GM23248 (cell line): ENCODE data around the gene RTN4RL2. TPM values are rescaled to one million over a fixed set of nuclear protein-coding genes. Genes with fewer than 3 reads are reported as not detected.
A peak's percentile ranks its signal among the peaks of the same experiment; 100 is the strongest.

Experiments
- DNase-seq: peaks from one replicate; pipeline ENCODE4 v3.0.0-alpha.2; 2015
- H2AFZ ChIP-seq: fragments of 200-600 bp; sonication (generic); 2 replicates; pipeline ENCODE4 v1.6.1; 2016; ENCODE audit warnings: antibody characterized with exemption
- H3F3A ChIP-seq: fragments of 200-600 bp; sonication (generic); 2 replicates; pipeline ENCODE4 v1.6.1; 2016; ENCODE audit warnings: mild to moderate bottlenecking, antibody characterized with exemption, mixed run types; ENCODE audit not compliant: insufficient read depth
- H3K27ac ChIP-seq: fragments of 200-600 bp; sonication (generic); 2 replicates; pipeline ENCODE4 v1.5.1; 2016; ENCODE audit warnings: mild to moderate bottlenecking
- H3K27me3 ChIP-seq: fragments of 200-600 bp; sonication (generic); replicated peaks from 2 replicates; pipeline ENCODE4 v1.6.1; 2016; ENCODE audit warnings: mild to moderate bottlenecking; ENCODE audit not compliant: insufficient read depth
- H3K36me3 ChIP-seq: fragments of 200-600 bp; sonication (generic); 2 replicates; pipeline ENCODE4 v1.6.1; 2016; ENCODE audit warnings: low read depth, mild to moderate bottlenecking
- H3K4me1 ChIP-seq: fragments of 200-600 bp; sonication (generic); 2 replicates; pipeline ENCODE4 v1.6.1; 2016; ENCODE audit warnings: mild to moderate bottlenecking; ENCODE audit not compliant: insufficient read depth
- H3K4me2 ChIP-seq: fragments of 200-600 bp; sonication (generic); one replicate; pipeline ENCODE4 v1.6.1; 2016; ENCODE audit warnings: mild to moderate bottlenecking; ENCODE audit not compliant: unreplicated experiment
- H3K4me3 ChIP-seq: fragments of 200-600 bp; sonication (generic); 2 replicates; pipeline ENCODE4 v1.5.1; 2016; ENCODE audit warnings: mild to moderate bottlenecking
- H3K79me2 ChIP-seq: fragments of 200-600 bp; sonication (generic); 2 replicates; pipeline ENCODE4 v1.6.1; 2016; ENCODE audit warnings: mild to moderate bottlenecking; ENCODE audit not compliant: insufficient read depth
- H3K9ac ChIP-seq: fragments of 200-600 bp; sonication (generic); 2 replicates; pipeline ENCODE4 v1.6.1; 2016; ENCODE audit warnings: mild to moderate bottlenecking
- H3K9me2 ChIP-seq: fragments of 200-600 bp; sonication (generic); 2 replicates; pipeline ENCODE4 v1.6.1; 2016; ENCODE audit warnings: mixed run types, mild to moderate bottlenecking, moderate library complexity; ENCODE audit not compliant: insufficient read depth
- H3K9me3 ChIP-seq: fragments of 200-600 bp; sonication (generic); one replicate; pipeline ENCODE4 v1.6.1; 2017; ENCODE audit warnings: low read depth
- H4K20me1 ChIP-seq: fragments of 200-600 bp; sonication (generic); 2 replicates; pipeline ENCODE4 v1.6.0; 2016; ENCODE audit not compliant: insufficient read depth
- EZH2 ChIP-seq: fragments of 200-600 bp; sonication (generic); IDR thresholded peaks from 2 replicates; pipeline ENCODE4 v1.6.1; 2018; ENCODE audit warnings: antibody characterized with exemption, mild to moderate bottlenecking; ENCODE audit not compliant: insufficient read depth, poor library complexity, severe bottlenecking
- EZH2phosphoT487 ChIP-seq: fragments of 200-600 bp; sonication (generic); IDR thresholded peaks from 2 replicates; pipeline ENCODE4 v1.6.1; 2018; ENCODE audit warnings: antibody characterized with exemption, moderate library complexity, mild to moderate bottlenecking, low read depth; ENCODE audit not compliant: insufficient read depth
- WGBS, 2 experiments: methylation state at CpG; one replicate each; pipeline ENCODE4 v1.1.6; 2015 to 2017; ENCODE audit warnings: low lambda C conversion rate in 2 of 2, low coverage in 1 of 2; ENCODE audit errors: missing lambda C conversion rate in 2 of 2; 5-methylcytosine and 5-hydroxymethylcytosine counted together
- in situ Hi-C: fragments of 300-500 bp; cut with MboI; formaldehyde crosslinking; loops from 2 replicates; pipeline ENCODE4 v1.15.0; 2020
- polyA plus RNA-seq: library from polyadenylated mRNA; unstranded; fragments of >200 nt; fragmentation: Nextera tagmentation; extraction: Ambion mirVana; gene quantifications from 2 replicates; pipeline ENCODE4 v1.2.1, GENCODE V29; 2016
- total RNA-seq: library from RNA; depleted of rRNA; stranded (reverse); fragments of >200 nt; shearing (Covaris generic); gene quantifications from 2 replicates; pipeline ENCODE4 v1.2.3, GENCODE V29; 2014

RTN4RL2 gene
- total and polyA plus RNA-seq, 2 experiments from 2014 or later, result 0.32 to 1.1 TPM

- Histone ChIP-seq H3F3A (peaks cover 15% of the 10 kb centered on the region), H3K4me1 (peaks cover 17% of the 10 kb centered on the region), H3K9me3 (no peaks in the 10 kb centered on the region), H3K27ac (no peak overlapping the region), H3K9me2 (no peaks in the 10 kb centered on the region), H3K27me3 (0 out of 2 replicates have a peak, but pooled peaks cover 3% of the 10 kb centered on the region), H3K4me3 (no peak overlapping the region), H3K36me3 (no peaks in the 10 kb centered on the region), H3K9ac (no peak overlapping the region), H3K4me2 (no peak overlapping the region), H4K20me1 (no peaks in the 10 kb centered on the region), H3K79me2 (no peaks in the 10 kb centered on the region), H2AFZ (no peak overlapping the region)
- TF ChIP-seq EZH2phosphoT487 (no peak), EZH2 (no peak)
- in situ Hi-C loops, result no loop called here
- DNase-seq, result peak; percentile 48
- WGBS, 2 experiments, result 80 to 85% methylated on average over 7 of the region's 7 CpGs
Measured at GRCh38 chr11:57484141-57484710, 23.9 kb downstream of the RTN4RL2 start.

DNA sequence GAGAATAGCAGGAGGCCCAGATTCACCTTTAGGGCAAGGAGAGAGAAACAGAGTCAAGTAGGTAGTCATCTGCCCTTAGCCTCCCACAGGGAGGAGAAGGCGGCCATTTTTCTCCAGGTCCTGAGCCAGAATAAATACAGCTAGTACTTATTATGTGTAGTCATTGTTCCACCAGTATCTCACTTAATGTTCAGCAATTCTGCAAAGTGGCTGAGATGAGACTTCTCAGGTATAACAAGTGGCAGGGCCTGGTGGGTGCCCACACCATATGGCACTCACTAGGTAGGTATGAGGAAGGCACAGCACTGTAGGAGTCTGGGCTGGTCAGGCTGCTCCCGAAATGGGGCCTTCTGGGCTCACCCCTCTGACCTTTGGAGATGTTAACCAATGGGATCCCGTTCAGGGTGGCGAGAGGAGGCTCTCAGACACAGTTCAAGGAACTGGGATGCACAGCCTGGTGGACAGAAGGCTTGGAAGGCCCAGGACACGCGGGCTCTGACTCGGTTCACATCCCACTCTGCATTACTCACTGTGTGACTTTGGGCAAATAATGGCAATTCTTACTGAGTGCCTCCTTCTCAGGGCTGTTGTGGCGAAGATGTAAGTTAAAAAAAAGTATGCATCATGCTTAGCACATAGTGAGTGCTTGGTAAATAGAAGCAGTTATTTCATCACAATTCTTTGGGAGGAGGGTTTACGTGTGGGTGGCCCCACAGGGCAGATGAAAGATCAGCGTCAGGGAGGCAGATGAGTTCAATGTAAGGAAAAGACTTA, 25.1 kb downstream of the RTN4RL2 start:
- Histone ChIP-seq H4K20me1 (no peaks in the 10 kb centered on the region), H3F3A (peaks cover 16% of the 10 kb centered on the region), H3K9ac (peak overlapping the region; percentile 67), H2AFZ (peak overlapping the region; percentile 35; the same call in 1 of the 2 replicates), H3K4me3 (no peak overlapping the region), H3K4me1 (peaks cover 17% of the 10 kb centered on the region), H3K27ac (peak overlapping the region; percentile 77), H3K9me3 (no peaks in the 10 kb centered on the region), H3K79me2 (no peaks in the 10 kb centered on the region), H3K36me3 (no peaks in the 10 kb centered on the region), H3K9me2 (no peaks in the 10 kb centered on the region), H3K27me3 (0 out of 2 replicates have a peak, but pooled peaks cover 3% of the 10 kb centered on the region), H3K4me2 (no peak overlapping the region)
- in situ Hi-C loops, result no loop called here
- TF ChIP-seq EZH2phosphoT487 (no peak), EZH2 (no peak)
- DNase-seq, result peak; percentile 89
- WGBS, 2 experiments, result 47 to 51% methylated on average over 10 of the region's 10 CpGs

DNA sequence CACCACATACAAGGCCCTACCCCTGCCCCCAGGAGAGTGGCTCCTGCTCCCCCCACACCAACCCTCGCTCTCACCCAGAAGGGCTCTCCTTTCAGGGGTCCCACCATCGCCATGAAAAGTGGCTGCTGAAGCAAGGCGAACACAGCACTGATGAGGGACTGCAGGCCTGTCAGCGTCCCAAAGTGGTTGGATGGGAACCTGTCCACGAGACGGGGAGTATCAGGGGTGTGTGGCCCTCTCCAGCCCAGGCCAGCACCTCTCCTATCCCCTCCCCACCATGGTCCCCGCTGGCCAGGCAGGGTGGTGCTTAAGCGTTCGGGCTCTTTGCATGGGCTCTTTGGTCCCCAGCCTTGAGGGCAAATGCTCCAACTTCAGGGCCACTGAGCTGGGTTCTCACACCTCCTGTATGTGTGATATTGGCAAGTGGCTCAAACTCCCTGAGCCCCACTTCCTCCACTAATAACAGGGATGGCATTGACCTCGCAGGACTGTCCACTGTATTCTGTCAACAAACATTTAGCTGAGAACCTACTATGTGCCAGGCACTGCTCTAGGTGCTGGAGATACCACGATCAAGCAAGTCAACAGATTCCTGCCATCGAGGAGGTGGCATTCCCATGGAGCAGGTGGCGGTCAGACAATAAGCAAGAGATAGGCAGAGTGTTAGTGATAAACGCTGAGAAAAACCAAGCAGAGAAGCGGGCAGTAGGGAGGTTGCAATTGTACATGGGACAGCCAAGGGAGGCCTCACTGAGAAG, 26.9 kb downstream of the RTN4RL2 start:
- Histone ChIP-seq H3K9ac (no peak overlapping the region), H3K27me3 (0 out of 2 replicates have a peak, but pooled peaks cover 2% of the 10 kb centered on the region), H3K9me3 (no peaks in the 10 kb centered on the region), H3K27ac (no peak overlapping the region), H4K20me1 (no peaks in the 10 kb centered on the region), H3K4me2 (no peak overlapping the region), H3K36me3 (no peaks in the 10 kb centered on the region), H3K4me1 (peaks cover 17% of the 10 kb centered on the region), H2AFZ (no peak overlapping the region), H3K4me3 (no peak overlapping the region), H3K9me2 (no peaks in the 10 kb centered on the region), H3F3A (peaks cover 21% of the 10 kb centered on the region), H3K79me2 (no peaks in the 10 kb centered on the region)
- TF ChIP-seq EZH2 (no peak), EZH2phosphoT487 (no peak)
- DNase-seq, result no peak
- 96 to 97% methylated on average over 14 to 15 of the region's 15 CpGs for WGBS, 2 experiments
- in situ Hi-C loops, result no loop called here

GRCh38 chr11:57487920-57488659, 27.8 kb downstream of the RTN4RL2 start:
- Histone ChIP-seq H3K9me3 (no peaks in the 10 kb centered on the region), H4K20me1 (no peaks in the 10 kb centered on the region), H3K4me3 (no peak overlapping the region), H3K4me1 (peaks cover 17% of the 10 kb centered on the region), H3F3A (peaks cover 21% of the 10 kb centered on the region), H3K9me2 (no peaks in the 10 kb centered on the region), H3K27me3 (no peaks in the 10 kb centered on the region), H3K79me2 (no peaks in the 10 kb centered on the region), H2AFZ (no peak overlapping the region), H3K27ac (no peak overlapping the region), H3K9ac (no peak overlapping the region), H3K4me2 (no peak overlapping the region), H3K36me3 (no peaks in the 10 kb centered on the region)
- no peak for DNase-seq
- WGBS, 2 experiments, result 81 to 84% methylated on average over 6 of the region's 6 CpGs
- in situ Hi-C loops, result no loop called here
- TF ChIP-seq EZH2 (no peak), EZH2phosphoT487 (no peak)
